Activated CD8-positive, alpha-beta memory T cell treated with anti-CD3 and anti-CD28 coated beads, Interleukin-2, amount 50 U/mL, for 4 hours (primary cell): Measurements from ENCODE around the gene ANGPTL8.

Experiments used
- DNase-seq: peaks from one replicate; pipeline ENCODE4 v3.0.0-alpha.2; 2020

Gene ANGPTL8

DNA sequence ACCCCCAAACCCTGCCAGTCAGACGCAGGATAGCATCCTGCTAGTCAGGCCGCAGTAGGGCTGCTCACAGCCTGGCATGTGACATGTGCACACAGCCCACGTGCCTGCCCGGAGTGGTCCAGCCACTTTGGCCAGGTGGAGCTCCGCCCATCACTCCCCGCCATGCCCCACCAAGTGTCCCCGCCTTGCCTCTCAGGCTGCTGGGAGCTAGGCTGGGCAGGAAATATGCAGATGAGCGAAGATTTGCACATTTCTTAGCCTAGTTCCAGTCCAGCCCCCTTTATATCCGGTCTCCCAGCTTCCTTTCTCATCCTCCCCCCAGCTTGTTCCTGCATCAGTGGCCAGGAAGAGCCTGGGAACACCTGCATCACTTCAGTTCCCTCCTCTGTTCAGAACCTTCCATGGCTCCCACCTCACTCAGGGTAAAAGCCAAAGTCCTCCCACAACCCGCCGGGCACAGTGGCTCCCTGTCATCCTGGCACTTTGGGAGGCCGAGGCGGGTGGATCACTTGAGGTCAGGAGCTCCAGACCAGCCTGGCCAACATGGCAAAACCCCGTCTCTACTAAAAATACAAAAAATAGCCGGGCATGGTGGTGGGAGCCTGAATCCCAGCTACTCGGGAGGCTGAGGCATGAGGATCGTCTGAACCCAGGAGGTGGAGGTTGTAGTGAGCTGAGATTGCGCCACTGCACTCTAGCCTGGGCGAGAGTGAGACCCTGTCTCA is 25.2 kb downstream of the ANGPTL8 start:
- DNase-seq, result no peak

- no peak for DNase-seq
Measured at GRCh38 chr19:11265177-11265784, 25.9 kb downstream of the ANGPTL8 start.

GRCh38 chr19:11265785-11266236 is 26.4 kb downstream of the ANGPTL8 start:
- DNase-seq, result no peak

DNA sequence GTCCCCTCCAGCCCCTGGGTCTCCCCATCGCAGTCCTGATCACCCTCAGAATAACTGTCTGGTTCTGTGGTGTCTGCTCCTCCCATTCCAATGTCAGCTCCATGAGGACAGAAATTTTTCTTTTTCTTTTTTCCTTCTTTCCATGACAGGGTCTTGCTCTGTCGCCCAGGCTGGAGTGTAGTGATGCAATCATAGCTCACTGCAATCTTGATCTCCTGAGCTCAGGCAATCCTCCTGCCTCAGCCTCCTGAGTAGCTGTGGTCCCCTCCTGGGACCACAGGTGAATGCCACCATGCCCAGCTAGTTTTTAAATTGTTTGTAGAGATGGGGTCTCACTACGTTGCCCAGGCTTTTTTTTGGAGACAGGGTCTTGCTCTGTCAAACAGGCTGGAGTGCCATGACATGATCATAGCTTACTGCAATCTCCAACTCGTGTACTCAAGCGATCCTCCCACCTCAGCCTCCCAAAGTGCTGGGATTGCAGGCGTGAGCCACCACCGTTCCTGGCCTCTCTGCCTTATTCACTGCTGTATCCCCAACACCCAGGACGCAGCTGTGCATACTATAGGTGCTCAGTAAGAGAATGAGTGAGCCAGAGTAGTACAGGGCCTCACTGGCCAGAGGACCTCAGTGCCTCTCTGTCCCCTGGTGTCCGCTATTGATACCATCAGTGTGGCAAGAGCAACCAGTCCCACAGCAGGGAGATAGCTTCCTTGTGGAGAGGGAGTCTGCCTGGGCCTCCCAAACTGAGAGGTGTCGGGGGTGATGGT is 28.1 kb downstream of the ANGPTL8 start:
- no peak for DNase-seq

GRCh38 chr19:11268783-11269267 is 29.4 kb downstream of the ANGPTL8 start:
- no peak for DNase-seq

GRCh38 chr19:11269408-11269807 is 30.0 kb downstream of the ANGPTL8 start:
- DNase-seq, result no peak

GRCh38 chr19:11273296-11273695 is 33.9 kb downstream of the ANGPTL8 start:
- no peak for DNase-seq

GRCh38 chr19:11273989-11274388 is 34.6 kb downstream of the ANGPTL8 start:
- no peak for DNase-seq

GRCh38 chr19:11274533-11275086 is 35.2 kb downstream of the ANGPTL8 start:
- DNase-seq, result no peak

- DNase-seq, result no peak
Measured at GRCh38 chr19:11278670-11279069, 39.3 kb downstream of the ANGPTL8 start.

DNA sequence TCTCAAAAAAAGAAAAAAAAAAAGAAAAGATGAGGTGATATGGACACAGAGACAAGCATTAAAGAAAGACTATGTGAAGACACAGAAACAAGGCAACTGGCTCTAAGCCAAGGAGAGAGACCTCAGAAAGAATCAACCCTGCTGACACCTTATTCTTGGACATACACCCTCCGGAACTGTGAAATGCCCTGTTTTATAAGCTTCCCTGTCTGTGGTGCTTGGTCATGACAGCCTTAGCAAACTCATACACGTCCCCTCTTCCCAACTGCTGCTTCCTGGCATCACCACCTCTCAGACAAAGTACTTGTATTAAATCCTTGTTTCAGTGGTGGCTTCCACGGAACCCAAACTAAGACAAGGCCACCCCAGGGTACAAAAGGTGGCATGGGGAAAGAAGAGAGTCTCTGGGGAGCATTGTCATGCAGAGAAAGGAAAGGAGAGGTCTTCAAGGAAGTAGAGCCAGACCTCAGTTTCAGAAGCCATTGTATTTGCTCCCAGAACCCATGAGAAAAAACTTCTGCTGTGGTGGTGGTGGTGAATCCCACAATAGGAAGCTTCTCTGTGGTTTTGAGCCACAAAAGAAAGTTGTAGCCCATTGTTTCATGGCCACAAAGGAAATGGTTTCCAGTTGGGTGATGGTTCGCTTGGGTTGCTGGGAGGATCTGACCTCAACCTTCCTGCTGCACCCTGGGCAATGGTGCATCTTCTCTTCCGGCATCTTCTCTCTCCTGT is 40.3 kb downstream of the ANGPTL8 start:
- DNase-seq, result no peak

DNA sequence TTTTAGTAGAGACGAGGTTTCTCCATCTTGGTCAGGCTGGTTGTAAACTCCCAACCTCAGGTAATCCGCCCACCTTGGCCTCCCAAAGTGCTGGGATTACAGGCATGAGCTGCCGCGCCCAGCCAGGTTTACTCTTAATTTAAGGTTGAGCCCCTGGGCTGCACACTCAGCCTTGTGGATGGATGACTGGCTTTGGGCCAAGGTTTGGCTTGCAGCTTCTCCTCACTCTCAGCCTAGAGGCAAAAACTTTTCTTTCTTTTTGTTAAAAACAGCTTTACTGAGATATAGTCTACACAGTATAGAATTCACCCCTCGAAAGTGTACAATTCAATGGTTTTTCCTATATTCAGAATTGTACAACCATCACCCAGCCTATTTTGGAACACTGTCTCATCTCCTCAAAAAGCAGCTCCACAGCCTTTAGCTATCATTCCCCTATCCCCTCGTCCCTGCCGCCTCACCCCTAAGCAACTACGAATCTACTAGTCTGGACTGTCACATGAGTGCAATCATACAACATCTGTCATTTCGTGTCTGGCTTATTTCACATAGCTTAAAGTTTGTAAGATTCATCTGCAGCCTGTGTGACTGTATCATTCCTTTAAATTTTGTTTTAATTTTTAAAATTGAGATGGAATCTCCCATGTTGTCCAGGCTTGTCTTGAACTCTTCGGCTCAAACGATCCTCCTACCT is 42.1 kb downstream of the ANGPTL8 start:
- DNase-seq, result no peak

DNA sequence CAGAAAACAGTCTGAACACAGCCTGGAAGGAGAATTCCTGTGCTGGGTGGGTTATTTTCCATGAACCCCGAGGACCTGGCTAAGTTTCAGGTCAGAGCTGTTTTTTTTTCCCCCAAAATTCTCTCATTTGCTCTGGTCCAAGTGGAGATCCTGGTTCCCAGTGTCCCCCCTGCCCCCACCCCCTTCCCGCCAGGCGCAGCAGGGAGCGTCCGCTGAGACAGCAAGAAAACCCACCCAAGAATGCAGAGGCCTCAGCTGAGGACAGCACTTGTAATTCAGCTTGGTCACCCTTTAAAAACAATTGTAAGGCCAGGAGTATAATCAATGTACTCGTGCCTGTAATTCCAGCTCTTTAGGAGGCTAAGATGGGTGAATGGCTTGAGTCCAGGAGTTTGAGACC is 45.1 kb downstream of the ANGPTL8 start:
- DNase-seq, result no peak

- no peak for DNase-seq
Measured at GRCh38 chr19:11286312-11286974, 47.0 kb downstream of the ANGPTL8 start.

DNA sequence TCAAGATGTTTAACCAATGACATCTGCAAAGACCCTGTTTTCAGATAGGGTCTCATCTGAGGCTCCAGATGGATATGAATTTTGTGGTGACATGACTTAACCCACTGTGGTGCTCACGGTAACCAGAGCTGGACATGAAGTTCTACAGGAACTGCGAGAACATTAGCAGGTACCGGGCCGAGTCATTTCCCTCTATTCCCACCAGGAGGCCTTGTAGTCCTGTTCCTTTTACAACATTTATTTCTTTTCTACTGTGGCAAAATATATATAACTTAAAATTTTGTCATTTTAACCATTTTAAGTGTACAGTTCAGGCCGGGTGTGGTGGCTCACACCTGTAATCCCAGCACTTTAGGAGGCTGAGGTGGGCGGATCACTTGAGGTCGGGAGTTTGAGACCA is 48.9 kb downstream of the ANGPTL8 start:
- no peak for DNase-seq

GRCh38 chr19:11290256-11290655 is 50.8 kb downstream of the ANGPTL8 start:
- no peak for DNase-seq

DNA sequence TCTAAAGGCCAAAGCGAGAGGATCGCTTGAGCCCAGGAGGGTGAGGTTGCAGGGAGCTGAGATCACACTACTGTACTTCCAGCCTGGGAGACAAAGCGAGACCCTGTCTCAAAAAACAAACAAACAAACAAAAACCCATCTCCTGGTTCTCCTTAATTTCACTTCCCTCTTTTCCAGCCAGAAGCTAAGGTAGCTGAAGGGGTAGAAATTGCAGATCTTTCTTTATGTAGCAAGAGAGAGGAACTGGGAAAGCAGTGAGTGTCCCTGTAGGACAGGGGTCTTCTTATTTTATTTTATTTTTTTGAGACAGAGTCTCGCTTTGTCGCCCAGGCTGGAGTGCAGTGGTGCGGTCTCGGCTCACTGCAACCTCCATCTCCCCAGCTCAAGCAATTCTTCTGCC is 52.0 kb downstream of the ANGPTL8 start:
- DNase-seq, result no peak
